Activated CD8-positive, alpha-beta memory T cell treated with anti-CD3 and anti-CD28 coated beads for 24 hours (primary cell): Measurements from ENCODE around the gene CNOT1.
"Not testable (repeated sequence)": the region's sequence is repeated elsewhere in the genome, so short reads cannot be mapped to it uniquely, and the experiment has no call there.

ENCODE experiments used
- DNase-seq: peaks from one replicate; pipeline ENCODE4 v3.0.0-alpha.2; 2020

The CNOT1 gene

GRCh38 chr16:58501242-58502131 is 128.1 kb downstream of the CNOT1 start:
- peak; percentile 74 for DNase-seq

DNA sequence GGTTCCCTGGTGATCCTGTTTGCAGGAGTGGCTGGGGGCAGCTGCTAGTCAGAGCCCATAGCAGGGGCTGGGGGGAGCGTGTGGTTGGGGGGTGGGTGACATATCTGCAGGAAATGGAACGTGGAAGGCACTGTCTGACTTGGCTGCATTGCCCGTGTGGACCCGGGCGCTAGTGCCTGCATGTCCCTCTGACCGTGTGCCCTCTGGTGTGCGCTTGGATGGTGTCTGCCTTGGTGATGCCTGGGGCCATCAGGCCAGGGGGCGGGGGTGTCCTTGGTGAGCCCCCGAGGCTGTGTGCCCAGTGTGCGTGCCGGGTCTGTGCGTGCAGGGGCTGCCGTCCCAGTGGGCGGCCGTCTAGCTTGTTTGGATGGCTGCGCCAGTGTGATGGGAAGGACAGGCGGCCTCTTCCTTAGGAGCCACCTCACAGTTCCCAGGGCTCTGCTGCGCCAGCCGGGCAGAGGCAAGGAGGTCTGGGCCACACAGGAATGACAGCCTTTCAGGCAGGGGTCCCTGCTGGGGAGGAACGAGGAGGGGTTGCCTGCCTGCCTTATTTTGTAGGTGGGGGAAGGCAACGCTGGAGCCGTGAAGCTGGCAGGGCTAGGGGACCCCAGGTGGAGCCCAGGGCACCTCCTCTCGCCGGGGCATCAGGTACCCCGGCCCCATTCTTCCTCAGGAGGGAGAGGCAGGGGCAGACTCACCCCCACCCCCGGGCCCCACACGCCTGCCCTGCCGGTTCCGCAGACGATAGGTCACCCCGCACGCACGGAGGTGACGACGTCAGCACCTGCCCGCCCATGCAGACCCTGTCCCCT is 129.0 kb downstream of the CNOT1 start:
- no peak for DNase-seq

GRCh38 chr16:58499615-58500351 is 129.8 kb downstream of the CNOT1 start, which contains the start of gene NDRG4:
Gene NDRG4, plus strand, starts transcription at chr16:58500143. Its CDS starts 106 bp downstream, at chr16:58500249.
- no peak for DNase-seq

DNA sequence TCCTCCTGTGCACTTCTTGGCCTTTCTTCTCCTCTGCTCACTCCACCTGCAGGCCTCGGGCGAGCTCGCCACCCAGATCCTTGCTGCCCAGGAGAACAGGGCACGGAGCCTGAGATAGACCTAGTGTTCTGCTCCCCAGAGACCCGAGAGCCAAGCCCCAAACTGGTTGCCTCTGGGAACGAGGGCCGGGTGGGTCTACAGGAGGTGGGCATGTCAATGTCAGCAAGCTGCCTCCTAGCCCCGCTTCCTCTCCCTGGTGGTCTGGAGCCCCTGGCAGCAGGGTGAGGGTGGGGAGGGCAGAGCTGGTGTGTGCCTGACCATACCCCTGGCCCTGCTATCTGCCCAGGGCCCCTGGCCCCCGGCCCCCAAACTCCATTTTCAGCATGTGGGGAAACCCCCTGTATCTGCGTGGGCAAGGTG is 130.5 kb downstream of the CNOT1 start:
- no peak for DNase-seq

DNA sequence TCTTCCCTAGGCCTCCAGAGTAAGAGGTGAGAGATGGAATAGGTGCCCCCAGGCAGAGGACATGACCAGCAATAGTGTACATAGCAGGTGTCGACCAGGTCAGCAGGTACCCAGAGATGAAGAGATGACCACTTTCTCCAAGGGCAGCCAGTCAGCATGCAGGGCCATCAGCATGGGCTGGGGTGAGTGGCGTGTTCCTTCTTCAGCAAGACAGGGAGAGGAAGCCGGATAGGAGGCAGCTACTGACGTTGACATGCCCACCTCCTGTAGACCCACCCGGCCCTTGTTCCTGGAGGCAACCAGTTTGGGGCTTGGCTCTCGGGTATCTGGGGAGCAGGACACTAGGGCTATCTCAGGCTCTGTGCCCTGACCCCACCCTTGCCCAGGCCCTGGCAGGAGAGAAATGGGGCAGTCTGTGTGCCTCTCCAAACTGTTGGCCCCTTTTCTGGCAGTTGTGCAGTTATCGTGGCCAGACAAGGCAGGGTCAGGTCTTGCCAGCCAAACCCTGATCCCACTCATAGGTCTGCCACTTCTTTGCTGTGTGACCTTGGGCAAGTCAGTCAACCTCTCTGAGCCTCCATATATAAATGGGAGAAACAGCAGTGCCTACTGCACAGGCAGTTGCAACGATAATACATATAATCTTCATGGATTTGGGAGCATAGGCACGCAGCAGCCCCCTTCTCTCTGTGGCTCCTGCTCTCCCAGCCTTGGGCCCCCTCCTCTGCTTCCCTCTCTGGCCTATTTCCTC is 131.1 kb downstream of the CNOT1 start:
- DNase-seq, result no peak

DNA sequence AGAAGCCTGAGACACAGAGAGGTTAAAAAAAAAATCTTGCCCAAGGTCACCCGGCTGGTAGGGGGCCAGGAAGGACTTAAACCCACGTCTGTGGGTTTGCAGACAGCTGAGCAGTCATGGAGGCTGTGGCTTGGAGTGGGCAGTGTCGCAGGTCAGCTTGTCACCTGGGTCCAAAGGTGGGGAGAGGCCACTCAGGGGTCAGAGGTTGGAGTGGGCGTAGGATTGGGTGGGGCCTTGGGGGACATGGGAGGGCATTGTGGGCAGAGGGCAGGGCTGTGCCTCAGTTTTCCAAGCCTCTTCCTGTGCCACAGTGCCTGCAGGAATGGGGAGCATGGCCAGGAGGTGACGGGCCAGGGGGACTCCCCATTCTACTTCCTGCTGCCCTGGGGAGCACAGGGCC is 131.7 kb downstream of the CNOT1 start:
- DNase-seq, result no peak

DNA sequence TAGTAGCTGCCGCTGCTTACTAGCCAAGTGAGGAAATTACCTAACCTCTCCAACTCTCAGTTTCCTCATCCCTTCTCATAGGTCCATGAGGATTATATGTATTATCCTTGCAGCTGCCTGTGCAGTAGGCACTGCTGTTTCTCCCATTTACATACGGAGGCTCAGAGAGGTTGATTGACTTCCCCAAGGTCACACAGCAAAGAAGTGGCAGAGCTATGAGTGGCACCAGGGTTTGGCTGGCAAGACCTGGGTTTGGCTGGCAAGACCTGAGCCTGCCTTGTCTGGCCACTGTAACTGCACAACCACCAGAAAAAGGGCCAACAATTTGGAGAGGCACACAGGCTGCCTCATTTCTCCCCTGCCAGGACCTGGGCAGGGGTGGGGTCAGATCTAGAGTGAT is 132.2 kb downstream of the CNOT1 start:
- DNase-seq, result no peak

GRCh38 chr16:58495521-58496331 is 133.9 kb downstream of the CNOT1 start:
- no peak for DNase-seq

- DNase-seq, result peak; percentile 74
Measured at GRCh38 chr16:58494981-58495520, 134.6 kb downstream of the CNOT1 start.

- DNase-seq, result no peak
Measured at GRCh38 chr16:58493756-58494431, 135.7 kb downstream of the CNOT1 start.

- DNase-seq, result no peak
Measured at GRCh38 chr16:58492735-58493134, 136.9 kb downstream of the CNOT1 start.

DNA sequence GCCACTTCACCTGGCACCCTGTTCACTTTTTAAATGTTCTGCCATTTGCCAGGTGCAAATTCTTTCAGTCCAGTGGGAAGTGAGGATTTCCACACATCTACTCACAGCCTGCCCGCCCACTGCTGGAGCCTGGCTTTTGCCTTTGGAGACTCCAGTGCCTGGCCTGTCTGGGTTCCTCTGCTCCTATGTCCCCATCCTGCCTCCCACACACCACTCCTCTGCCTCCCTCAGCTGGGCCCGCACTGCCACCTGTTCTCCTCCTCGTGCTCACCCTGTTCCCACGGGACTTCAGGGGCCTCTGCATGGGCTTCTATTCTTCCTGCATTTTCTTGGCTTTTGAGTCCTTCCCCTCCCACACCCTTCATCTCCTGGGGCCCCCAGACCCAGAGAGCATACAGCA is 137.6 kb downstream of the CNOT1 start:
- DNase-seq, result no peak

GRCh38 chr16:58490539-58490938 is 139.1 kb downstream of the CNOT1 start:
- not testable (repeated sequence) for DNase-seq

DNA sequence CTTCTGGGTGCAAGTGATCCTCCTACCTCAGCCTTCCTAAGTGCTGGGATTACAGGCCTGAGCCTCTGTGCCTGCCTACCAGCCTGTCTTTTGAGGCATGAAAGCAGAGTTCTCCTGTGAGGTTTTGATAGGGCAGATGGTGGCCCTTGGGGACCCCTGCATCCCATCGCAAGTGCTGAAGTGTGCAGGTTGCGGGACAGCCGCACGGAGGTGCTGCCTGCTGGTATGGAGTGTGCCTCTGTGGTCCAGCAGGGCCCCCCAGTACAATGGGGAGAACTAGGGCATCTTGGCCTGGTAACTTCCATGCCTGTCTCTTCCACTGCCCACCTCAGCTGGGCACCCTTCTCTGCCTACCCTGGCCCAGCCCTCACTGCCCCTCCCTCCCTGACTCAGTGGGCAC is 139.6 kb downstream of the CNOT1 start:
- no peak for DNase-seq

DNA sequence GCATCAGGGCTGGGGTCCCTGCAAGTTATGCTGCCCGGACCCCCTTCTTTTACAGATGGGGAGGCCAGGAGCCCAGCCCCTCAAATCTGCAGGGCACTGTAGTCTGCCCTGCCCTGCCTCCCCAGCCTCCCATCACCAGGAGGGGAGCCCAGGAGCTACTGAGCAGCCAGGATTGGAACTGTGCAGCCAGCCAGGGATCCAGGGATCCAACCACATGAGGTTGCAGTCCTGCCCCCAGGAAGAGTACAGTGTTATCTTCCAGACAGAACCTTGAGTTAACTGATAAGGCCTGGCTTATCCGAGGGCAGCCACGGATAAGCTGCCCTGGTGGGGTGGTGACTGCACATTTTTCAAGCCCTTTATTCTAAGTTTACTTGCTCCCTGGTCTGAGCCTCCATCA is 141.1 kb downstream of the CNOT1 start:
- no peak for DNase-seq

- DNase-seq, result peak; percentile 91
Measured at GRCh38 chr16:58487566-58488351, 141.9 kb downstream of the CNOT1 start.

GRCh38 chr16:58485184-58485887 is 144.3 kb downstream of the CNOT1 start:
- DNase-seq, result no peak

- DNase-seq, result no peak
Measured at GRCh38 chr16:58481931-58482330, 147.7 kb downstream of the CNOT1 start.
